ENCODE data around the gene ZNF516. TPM values are rescaled to one million over a fixed set of nuclear protein-coding genes. Genes with fewer than 3 reads are reported as not detected.

The ZNF516 gene
- total and polyA plus RNA-seq, 2 experiments from 2014 or later, result 17.8 to 29.4 TPM

DNA sequence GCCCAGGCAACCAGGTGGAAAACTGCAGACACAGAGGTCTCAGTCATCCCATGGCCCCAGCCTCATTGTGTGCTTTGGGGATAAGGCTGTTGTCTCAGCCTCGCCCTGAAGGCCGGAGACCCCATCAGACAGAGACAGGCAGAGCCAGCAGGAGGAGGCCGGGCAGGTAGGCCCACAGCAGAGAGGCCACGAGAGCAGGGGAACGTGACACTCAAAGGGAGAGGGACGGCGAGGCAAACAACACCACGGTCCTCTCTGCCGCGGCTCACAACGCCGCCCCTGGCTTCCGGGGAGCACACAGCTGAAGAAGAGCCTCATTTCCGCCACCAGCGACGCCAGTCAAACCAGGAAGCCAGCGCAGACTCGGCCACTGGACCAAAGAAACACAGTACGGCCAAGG lies 103.3 kb downstream of the ZNF516 start:
- H3K79me2 ChIP-seq (ENCODE audit: insufficient read depth), result peaks cover 50% of the 10 kb centered on the region
- TF ChIP-seq EZH2 (IDR thresholded peaks at IDR 0.05; ENCODE audit: insufficient read depth, poor library complexity, severe bottlenecking) (no peak), EZH2phosphoT487 (IDR thresholded peaks at IDR 0.05; ENCODE audit: insufficient read depth, low read depth) (no peak)
- no peak for DNase-seq
- H3K4me1 ChIP-seq (ENCODE audit: insufficient read depth), result no peaks in the 10 kb centered on the region
- H3K9me3 ChIP-seq (ENCODE audit: low read depth), result no peaks in the 10 kb centered on the region
- H3K4me3 ChIP-seq, result no peak overlapping the region
- peaks cover 13% of the 10 kb centered on the region for H3F3A ChIP-seq (ENCODE audit: insufficient read depth)
- no peaks in the 10 kb centered on the region for H3K36me3 ChIP-seq (ENCODE audit: low read depth)
- H2AFZ ChIP-seq, result no peak overlapping the region
- in situ Hi-C loops (cut with MboI), result no loop called here
- WGBS, 2 experiments (ENCODE audit: low coverage in 1 of 2, low lambda C conversion rate in 2 of 2, missing lambda C conversion rate in 2 of 2), result 95 to 97% methylated on average over 17 to 19 of the region's 19 CpGs
- H4K20me1 ChIP-seq (ENCODE audit: insufficient read depth), result peaks cover 23% of the 10 kb centered on the region; the same call in 1 of the 2 replicates
- no peak overlapping the region for H3K4me2 ChIP-seq (ENCODE audit: unreplicated experiment)
- no peaks in the 10 kb centered on the region for H3K27me3 ChIP-seq (replicated peaks; ENCODE audit: insufficient read depth)
- H3K27ac ChIP-seq, result no peak overlapping the region
- no peak overlapping the region for H3K9ac ChIP-seq
- H3K9me2 ChIP-seq (ENCODE audit: insufficient read depth), result no peaks in the 10 kb centered on the region

DNA sequence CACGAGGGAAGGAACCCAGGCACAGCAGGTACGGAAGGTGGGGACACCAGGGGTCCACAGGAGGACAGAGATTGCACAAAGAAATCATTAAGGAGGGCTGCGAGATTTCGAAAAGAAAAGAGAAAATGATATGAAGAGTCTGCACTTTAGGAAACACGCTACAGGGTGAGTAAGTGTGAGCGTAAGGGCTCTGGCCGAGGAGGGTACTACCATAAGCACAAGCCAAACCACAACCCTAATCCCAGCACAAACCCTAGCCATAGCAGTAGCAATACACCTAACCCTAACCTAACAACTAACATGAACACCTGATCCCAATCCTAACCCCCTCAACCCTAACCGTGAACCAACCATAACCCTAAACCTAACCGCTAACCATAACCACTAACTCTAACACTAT lies 104.0 kb downstream of the ZNF516 start:
- H3F3A ChIP-seq (ENCODE audit: insufficient read depth), result peaks cover 8% of the 10 kb centered on the region
- no peaks in the 10 kb centered on the region for H3K36me3 ChIP-seq (ENCODE audit: low read depth)
- no peak overlapping the region for H3K9ac ChIP-seq
- H3K4me1 ChIP-seq (ENCODE audit: insufficient read depth), result no peaks in the 10 kb centered on the region
- H3K4me2 ChIP-seq (ENCODE audit: unreplicated experiment), result no peak overlapping the region
- peaks cover 23% of the 10 kb centered on the region; the same call in 1 of the 2 replicates for H4K20me1 ChIP-seq (ENCODE audit: insufficient read depth)
- no peak overlapping the region for H3K4me3 ChIP-seq
- H3K9me3 ChIP-seq (ENCODE audit: low read depth), result no peaks in the 10 kb centered on the region
- in situ Hi-C loops (cut with MboI), result no loop called here
- H3K79me2 ChIP-seq (ENCODE audit: insufficient read depth), result peaks cover 55% of the 10 kb centered on the region
- no peak overlapping the region for H2AFZ ChIP-seq
- H3K9me2 ChIP-seq (ENCODE audit: insufficient read depth), result no peaks in the 10 kb centered on the region
- no peak overlapping the region for H3K27ac ChIP-seq
- no peak for DNase-seq
- H3K27me3 ChIP-seq (replicated peaks; ENCODE audit: insufficient read depth), result no peaks in the 10 kb centered on the region
- no peak for TF ChIP-seq EZH2phosphoT487 (IDR thresholded peaks at IDR 0.05; ENCODE audit: insufficient read depth, low read depth)
- TF ChIP-seq EZH2 (IDR thresholded peaks at IDR 0.05; ENCODE audit: insufficient read depth, poor library complexity, severe bottlenecking), result no peak
- WGBS, 2 experiments (ENCODE audit: low coverage in 1 of 2, low lambda C conversion rate in 2 of 2, missing lambda C conversion rate in 2 of 2), result 82 to 85% methylated on average over 9 of the region's 9 CpGs

DNA sequence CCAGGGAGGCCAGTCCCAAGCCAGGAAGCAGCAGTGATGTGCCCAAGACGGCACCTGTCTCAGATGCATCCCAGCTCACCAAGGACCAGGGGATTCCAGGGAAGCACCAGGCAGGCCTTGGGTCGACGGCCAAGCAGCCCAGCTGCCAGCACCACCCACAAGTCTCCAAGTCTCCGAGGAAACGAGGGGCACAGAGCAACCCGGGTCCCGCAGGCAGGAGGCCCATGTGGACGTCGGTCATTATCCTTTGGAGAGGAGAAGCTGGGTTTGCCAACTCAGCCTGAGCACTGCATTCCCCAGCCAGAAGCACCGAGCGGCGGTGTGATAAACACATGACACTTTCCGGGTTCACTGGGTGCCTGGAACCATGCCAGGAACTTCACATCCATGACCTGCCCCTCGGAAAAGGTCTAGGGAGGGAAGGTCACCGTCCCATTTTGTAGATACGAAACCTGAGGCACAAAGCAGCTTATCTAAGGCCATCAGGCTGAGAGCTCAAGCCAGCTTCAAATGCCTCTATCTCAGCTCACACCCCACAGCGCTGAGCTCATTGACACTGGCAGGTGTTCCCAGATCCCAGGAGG lies 104.5 kb downstream of the ZNF516 start:
- no peak for DNase-seq
- WGBS, 2 experiments (ENCODE audit: low coverage in 1 of 2, low lambda C conversion rate in 2 of 2, missing lambda C conversion rate in 2 of 2), result 66 to 72% methylated on average over 15 to 17 of the region's 17 CpGs
- Histone ChIP-seq H3K79me2 (ENCODE audit: insufficient read depth) (peaks cover 60% of the 10 kb centered on the region), H3K27me3 (replicated peaks; ENCODE audit: insufficient read depth) (no peaks in the 10 kb centered on the region), H3K27ac (no peak overlapping the region), H4K20me1 (ENCODE audit: insufficient read depth) (peaks cover 23% of the 10 kb centered on the region; the same call in 1 of the 2 replicates), H3K4me1 (ENCODE audit: insufficient read depth) (no peaks in the 10 kb centered on the region), H3F3A (ENCODE audit: insufficient read depth) (peaks cover 8% of the 10 kb centered on the region), H3K9me3 (ENCODE audit: low read depth) (no peaks in the 10 kb centered on the region), H3K9me2 (ENCODE audit: insufficient read depth) (no peaks in the 10 kb centered on the region), H3K9ac (no peak overlapping the region), H3K4me3 (no peak overlapping the region), H2AFZ (no peak overlapping the region), H3K36me3 (ENCODE audit: low read depth) (no peaks in the 10 kb centered on the region), H3K4me2 (ENCODE audit: unreplicated experiment) (no peak overlapping the region)
- in situ Hi-C loops (cut with MboI), result no loop called here
- TF ChIP-seq EZH2phosphoT487 (IDR thresholded peaks at IDR 0.05; ENCODE audit: insufficient read depth, low read depth), result no peak
- TF ChIP-seq EZH2 (IDR thresholded peaks at IDR 0.05; ENCODE audit: insufficient read depth, poor library complexity, severe bottlenecking), result no peak

DNA sequence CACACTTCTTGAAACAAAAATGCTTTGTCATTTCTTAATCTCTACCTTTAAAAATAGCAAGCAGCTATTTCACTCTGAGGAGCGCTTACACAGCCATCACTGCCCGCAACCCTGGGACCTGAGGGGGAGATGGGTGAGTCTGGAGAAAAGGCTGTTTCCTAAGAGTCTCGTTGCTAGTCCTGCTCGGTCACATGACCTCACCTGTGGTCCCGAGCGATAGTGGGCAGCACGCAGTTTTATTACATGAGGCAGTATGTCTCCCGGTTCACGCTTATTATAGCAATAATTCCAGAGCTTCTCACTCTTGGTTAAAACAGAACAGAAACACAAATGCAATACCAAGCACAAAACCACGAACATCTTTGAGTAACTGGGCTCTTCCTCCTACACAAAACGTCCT lies 105.3 kb downstream of the ZNF516 start:
- Histone ChIP-seq H2AFZ (no peak overlapping the region), H3K27ac (no peak overlapping the region), H3K4me3 (no peak overlapping the region), H4K20me1 (ENCODE audit: insufficient read depth) (peaks cover 23% of the 10 kb centered on the region; the same call in 1 of the 2 replicates), H3K4me1 (ENCODE audit: insufficient read depth) (no peaks in the 10 kb centered on the region), H3F3A (ENCODE audit: insufficient read depth) (no peaks in the 10 kb centered on the region), H3K27me3 (replicated peaks; ENCODE audit: insufficient read depth) (no peaks in the 10 kb centered on the region), H3K9ac (no peak overlapping the region), H3K79me2 (ENCODE audit: insufficient read depth) (peaks cover 68% of the 10 kb centered on the region), H3K9me3 (ENCODE audit: low read depth) (no peaks in the 10 kb centered on the region), H3K4me2 (ENCODE audit: unreplicated experiment) (no peak overlapping the region), H3K36me3 (ENCODE audit: low read depth) (no peaks in the 10 kb centered on the region), H3K9me2 (ENCODE audit: insufficient read depth) (no peaks in the 10 kb centered on the region)
- TF ChIP-seq EZH2phosphoT487 (IDR thresholded peaks at IDR 0.05; ENCODE audit: insufficient read depth, low read depth) (no peak), EZH2 (IDR thresholded peaks at IDR 0.05; ENCODE audit: insufficient read depth, poor library complexity, severe bottlenecking) (no peak)
- in situ Hi-C loops (cut with MboI), result no loop called here
- WGBS, 2 experiments (ENCODE audit: low coverage in 1 of 2, low lambda C conversion rate in 2 of 2, missing lambda C conversion rate in 2 of 2), result 91 to 94% methylated on average over 11 of the region's 11 CpGs
- DNase-seq, result no peak

Measured in GM23248 (cell line).